GM10847 (cell line): ENCODE data around the gene MAP7D3.

Source experiments
- POLR2A ChIP-seq: IDR thresholded peaks from 2 replicates; pipeline ENCODE4 v1.6.1; 2011; ENCODE audit not compliant: insufficient read length; ENCODE audit errors: extremely low read depth

Gene MAP7D3

GRCh38 chrX:136212557-136213111 lies 38.6 kb downstream of the MAP7D3 start:
- no peak for TF ChIP-seq POLR2A

- no peak for TF ChIP-seq POLR2A
Observed at GRCh38 chrX:136211766-136212556, 39.2 kb downstream of the MAP7D3 start.

GRCh38 chrX:136210806-136211205 lies 40.4 kb downstream of the MAP7D3 start:
- TF ChIP-seq POLR2A = no peak

- no peak for TF ChIP-seq POLR2A
Observed at GRCh38 chrX:136210243-136210642, 41.0 kb downstream of the MAP7D3 start.

- no peak for TF ChIP-seq POLR2A
Observed at GRCh38 chrX:136209751-136210150, 41.4 kb downstream of the MAP7D3 start.

GRCh38 chrX:136209016-136209738 lies 42.0 kb downstream of the MAP7D3 start:
- TF ChIP-seq POLR2A = no peak

GRCh38 chrX:136207546-136207945 lies 43.7 kb downstream of the MAP7D3 start:
- TF ChIP-seq POLR2A = no peak

GRCh38 chrX:136206916-136207315 lies 44.3 kb downstream of the MAP7D3 start:
- TF ChIP-seq POLR2A = no peak

- TF ChIP-seq POLR2A = no peak
Observed at GRCh38 chrX:136205882-136206380, 45.3 kb downstream of the MAP7D3 start.

- TF ChIP-seq POLR2A = no peak
Observed at GRCh38 chrX:136204571-136204970, 46.6 kb downstream of the MAP7D3 start.

- no peak for TF ChIP-seq POLR2A
Observed at GRCh38 chrX:136203951-136204350, 47.2 kb downstream of the MAP7D3 start.

GRCh38 chrX:136203438-136203837 lies 47.8 kb downstream of the MAP7D3 start:
- TF ChIP-seq POLR2A = no peak

GRCh38 chrX:136202889-136203288 lies 48.3 kb downstream of the MAP7D3 start:
- TF ChIP-seq POLR2A = no peak

GRCh38 chrX:136201601-136202000 lies 49.6 kb downstream of the MAP7D3 start:
- TF ChIP-seq POLR2A = no peak

GRCh38 chrX:136200466-136200865 lies 50.7 kb downstream of the MAP7D3 start:
- TF ChIP-seq POLR2A = no peak

- TF ChIP-seq POLR2A = no peak
Observed at GRCh38 chrX:136199365-136199764, 51.8 kb downstream of the MAP7D3 start.
